Ishikawa (cell line): ENCODE measurements around the gene FGF12.

Experiments
- CEBPB ChIP-seq: IDR thresholded peaks from 2 replicates; pipeline ENCODE4 v1.6.1; 2012
- CREB1 ChIP-seq: IDR thresholded peaks from 2 replicates; pipeline ENCODE4 v1.6.1; 2012; ENCODE audit warnings: low read depth
- EGR1 ChIP-seq: IDR thresholded peaks from 2 replicates; pipeline ENCODE4 v1.6.1; 2012
- EP300 ChIP-seq: IDR thresholded peaks from 2 replicates; pipeline ENCODE4 v1.6.1; 2012; ENCODE audit warnings: borderline replicate concordance
- FOXM1 ChIP-seq: IDR thresholded peaks from 2 replicates; pipeline ENCODE4 v1.6.1; 2012; ENCODE audit warnings: low read depth, borderline replicate concordance
- MAX ChIP-seq: IDR thresholded peaks from 2 replicates; pipeline ENCODE4 v1.6.1; 2012
- NFIC ChIP-seq: IDR thresholded peaks from 2 replicates; pipeline ENCODE4 v1.6.1; 2012
- RAD21 ChIP-seq: IDR thresholded peaks from 2 replicates; pipeline ENCODE4 v1.6.1; 2012; ENCODE audit warnings: low read depth
- REST ChIP-seq: IDR thresholded peaks from 2 replicates; pipeline ENCODE4 v1.6.1; 2012; ENCODE audit warnings: low read depth, mild to moderate bottlenecking
- TAF1 ChIP-seq: IDR thresholded peaks from 2 replicates; pipeline ENCODE4 v1.6.1; 2012; ENCODE audit warnings: low read depth, mild to moderate bottlenecking
- TCF12 ChIP-seq: IDR thresholded peaks from 2 replicates; pipeline ENCODE4 v1.6.1; 2012; ENCODE audit warnings: low read depth
- TEAD4 ChIP-seq: IDR thresholded peaks from 2 replicates; pipeline ENCODE4 v1.6.1; 2012
- USF1 ChIP-seq: IDR thresholded peaks from 2 replicates; pipeline ENCODE4 v1.6.1; 2012
- YY1 ChIP-seq: IDR thresholded peaks from 2 replicates; pipeline ENCODE4 v1.6.1; 2012; ENCODE audit warnings: low read depth
- ZBTB7A ChIP-seq: IDR thresholded peaks from 2 replicates; pipeline ENCODE4 v1.6.1; 2012; ENCODE audit warnings: low read depth

The FGF12 gene

DNA sequence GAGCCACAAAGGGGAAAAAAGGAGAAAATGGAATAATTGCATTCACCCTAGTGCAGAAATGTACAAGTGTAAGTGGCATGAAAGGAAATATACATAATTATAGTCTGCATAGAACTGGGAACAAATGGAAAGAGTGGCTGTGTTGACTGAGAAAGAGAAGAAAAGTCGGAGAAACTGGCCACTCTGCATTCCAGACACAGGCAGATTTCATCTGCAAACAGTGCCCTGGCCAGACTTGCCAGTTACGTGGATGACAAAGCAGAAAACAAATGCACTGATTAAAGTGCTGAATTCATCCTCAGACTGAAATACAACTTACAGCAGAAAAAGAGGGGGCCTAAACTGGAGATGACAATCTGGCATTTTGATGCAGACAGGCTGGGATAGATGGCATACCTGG, 129.8 kb downstream of the FGF12 start:
- TF ChIP-seq CREB1, result no peak
- TF ChIP-seq FOXM1, result no peak

- no peak for TF ChIP-seq YY1
- no peak for TF ChIP-seq EGR1
- TF ChIP-seq CREB1, result no peak
- no peak for TF ChIP-seq REST
- TF ChIP-seq MAX, result no peak
- TF ChIP-seq EP300, result no peak
- no peak for TF ChIP-seq CEBPB
- TF ChIP-seq FOXM1, result no peak
- TF ChIP-seq TCF12, result no peak
- no peak for TF ChIP-seq TEAD4
- no peak for TF ChIP-seq RAD21
- no peak for TF ChIP-seq USF1
- TF ChIP-seq NFIC, result no peak
- no peak for TF ChIP-seq TAF1
- no peak for TF ChIP-seq ZBTB7A
These were observed 148.6 kb downstream of the FGF12 start for GRCh38 chr3:192578729-192579128.

DNA sequence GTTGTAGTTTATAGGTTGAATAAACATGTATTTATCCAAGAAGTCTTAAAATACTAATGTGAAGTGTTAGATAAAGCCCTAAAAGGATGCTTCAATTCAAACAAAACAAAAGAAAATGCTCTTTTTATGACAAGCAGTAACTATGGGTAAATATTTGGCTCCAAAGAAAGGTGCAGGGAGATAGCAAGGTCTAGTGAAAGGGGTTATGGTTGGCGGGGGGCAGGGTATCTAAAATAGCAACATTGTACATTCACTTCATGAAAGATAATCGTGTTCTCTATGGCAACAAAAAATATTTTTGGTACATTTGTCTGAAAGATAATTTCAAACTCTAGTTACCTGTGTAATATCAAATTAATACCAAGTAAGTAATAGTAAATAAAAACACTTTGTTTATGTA, 149.5 kb downstream of the FGF12 start:
- TF ChIP-seq TCF12 (no peak), NFIC (no peak), FOXM1 (no peak), TEAD4 (no peak), REST (no peak), CEBPB (no peak), EP300 (no peak), MAX (no peak)

GRCh38 chr3:192577271-192577670, 150.1 kb downstream of the FGF12 start:
- no peak for TF ChIP-seq CREB1
- no peak for TF ChIP-seq RAD21
- no peak for TF ChIP-seq YY1
- no peak for TF ChIP-seq FOXM1
- TF ChIP-seq ZBTB7A, result no peak
- TF ChIP-seq EP300, result no peak
- no peak for TF ChIP-seq USF1
- no peak for TF ChIP-seq REST
- no peak for TF ChIP-seq EGR1
- no peak for TF ChIP-seq TEAD4
- no peak for TF ChIP-seq MAX
- TF ChIP-seq TCF12, result no peak
- TF ChIP-seq TAF1, result no peak
- TF ChIP-seq CEBPB, result no peak
- TF ChIP-seq NFIC, result no peak

DNA sequence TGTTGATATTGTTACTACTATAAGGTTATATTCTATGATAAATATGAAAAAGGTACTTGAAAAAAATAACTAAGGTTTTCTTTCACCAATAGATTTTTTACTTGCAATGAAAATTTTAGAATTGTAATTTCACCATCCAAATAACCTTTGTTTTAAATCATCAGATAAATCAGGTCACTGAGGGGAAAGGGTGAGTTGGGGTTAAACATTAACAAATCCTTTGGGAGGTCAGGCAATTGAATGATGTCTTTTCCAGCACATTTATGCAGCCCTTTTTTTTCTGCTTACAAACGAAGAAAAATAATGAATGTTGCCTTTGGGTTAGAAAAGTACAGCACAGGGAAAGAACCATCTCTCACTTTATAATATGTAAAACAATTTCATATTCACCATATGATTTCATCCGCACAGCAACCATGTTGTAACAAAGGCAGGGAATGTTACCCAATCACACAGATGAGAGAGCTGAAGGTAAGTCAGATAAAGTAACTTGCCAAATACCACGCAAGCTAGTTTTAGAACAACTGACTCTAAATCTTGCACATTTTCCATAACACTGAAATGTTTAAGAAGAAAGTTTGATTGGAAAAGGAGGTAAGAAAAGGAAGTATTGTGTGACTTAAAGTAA, 151.3 kb downstream of the FGF12 start:
- TF ChIP-seq TEAD4 (no peak), YY1 (no peak), RAD21 (no peak), REST (no peak), MAX (no peak), TCF12 (no peak), ZBTB7A (no peak), USF1 (no peak), TAF1 (no peak), EGR1 (no peak)
